Measurements from ENCODE around the gene GDI2. TPM values are rescaled to one million over a fixed set of nuclear protein-coding genes. Genes with fewer than 3 reads are reported as not detected.

GDI2 gene
- total RNA-seq, 1 experiment from 2014 or later = 144 TPM

DNA sequence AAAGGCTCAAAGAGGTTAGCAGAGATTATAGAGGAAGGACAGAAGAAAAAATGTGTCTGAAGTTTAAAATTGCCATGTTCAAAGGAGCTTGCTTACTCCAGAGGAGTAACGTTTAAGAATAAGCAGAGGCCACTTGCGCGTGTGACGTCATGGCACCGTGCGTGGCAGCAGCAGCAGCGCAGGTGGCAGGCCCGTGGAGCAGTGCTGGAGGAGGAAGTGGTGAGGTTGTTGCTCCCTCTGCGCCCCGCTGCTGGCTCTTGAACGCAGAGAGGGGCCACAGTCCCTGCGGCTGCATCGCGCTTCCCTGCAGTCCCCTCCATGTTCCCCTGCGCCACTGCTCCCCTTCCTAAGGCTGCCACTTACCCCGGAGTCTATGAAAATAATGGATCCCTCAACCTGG lies 37.5 kb downstream of the GDI2 start:
- Histone ChIP-seq H3K9me2 (ENCODE audit: insufficient read depth) (no peaks in the 10 kb centered on the region), H3K9me3 (ENCODE audit: control insufficient read depth in 1 of 2, insufficient read depth in 1 of 2, low read depth in 1 of 2, low read length in 2 of 2) (no peaks in the 10 kb centered on the region), H4K20me1 (ENCODE audit: insufficient read depth) (peaks cover 14% of the 10 kb centered on the region; the same call in 1 of the 2 replicates), H3K4me1 (ENCODE audit: control insufficient read depth in 1 of 2, insufficient read depth in 2 of 2, low read length in 2 of 2) (no peaks in the 10 kb centered on the region), H3K4me2 (ENCODE audit: low read length) (no peak overlapping the region), H3K9ac (ENCODE audit: low read length) (no peak overlapping the region), H3K27ac (ENCODE audit: low read depth, low read length) (no peak overlapping the region), H3K36me3 (ENCODE audit: control insufficient read depth in 1 of 2, insufficient read depth in 2 of 2, low read length in 2 of 2) (peaks cover 8 to 13% of the 10 kb centered on the region in 2 experiments; a peak in 3 of 4 replicates), H3K79me2 (ENCODE audit: insufficient read depth, low read length) (peaks cover 99% of the 10 kb centered on the region), H2AFZ (ENCODE audit: low read depth, low read length, poor library complexity, severe bottlenecking) (no peak overlapping the region), H3K4me3 (replicated peaks in 1 of 2; ENCODE audit: low read depth in 1 of 2, low read length in 2 of 2) (no peak overlapping the region), H3K27me3 (ENCODE audit: insufficient read depth, low read length) (no peaks in the 10 kb centered on the region)
- DNase-seq (ENCODE audit: low read depth, low spot score) (no peak), ATAC-seq (no peak)
- CTCF ChIA-PET = no interaction called here
- TF ChIP-seq, protein P1, sequence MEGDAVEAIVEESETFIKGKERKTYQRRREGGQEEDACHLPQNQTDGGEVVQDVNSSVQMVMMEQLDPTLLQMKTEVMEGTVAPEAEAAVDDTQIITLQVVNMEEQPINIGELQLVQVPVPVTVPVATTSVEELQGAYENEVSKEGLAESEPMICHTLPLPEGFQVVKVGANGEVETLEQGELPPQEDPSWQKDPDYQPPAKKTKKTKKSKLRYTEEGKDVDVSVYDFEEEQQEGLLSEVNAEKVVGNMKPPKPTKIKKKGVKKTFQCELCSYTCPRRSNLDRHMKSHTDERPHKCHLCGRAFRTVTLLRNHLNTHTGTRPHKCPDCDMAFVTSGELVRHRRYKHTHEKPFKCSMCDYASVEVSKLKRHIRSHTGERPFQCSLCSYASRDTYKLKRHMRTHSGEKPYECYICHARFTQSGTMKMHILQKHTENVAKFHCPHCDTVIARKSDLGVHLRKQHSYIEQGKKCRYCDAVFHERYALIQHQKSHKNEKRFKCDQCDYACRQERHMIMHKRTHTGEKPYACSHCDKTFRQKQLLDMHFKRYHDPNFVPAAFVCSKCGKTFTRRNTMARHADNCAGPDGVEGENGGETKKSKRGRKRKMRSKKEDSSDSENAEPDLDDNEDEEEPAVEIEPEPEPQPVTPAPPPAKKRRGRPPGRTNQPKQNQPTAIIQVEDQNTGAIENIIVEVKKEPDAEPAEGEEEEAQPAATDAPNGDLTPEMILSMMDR (IDR thresholded peaks at IDR 0.05 in 2 of 3, conservative IDR thresholded peaks at IDR 0.05 in 1 of 3; ENCODE audit: borderline replicate concordance in 1 of 3, insufficient read depth in 1 of 3, low read depth in 2 of 3, low read length in 2 of 3) = no peak
- no peak for TF ChIP-seq ZFX (IDR thresholded peaks at IDR 0.05)
- no peak for TF ChIP-seq YY1 (IDR thresholded peaks at IDR 0.05; ENCODE audit: extremely low read depth, insufficient replicate concordance, low read depth, low read length)
- TF ChIP-seq ELF1 (IDR thresholded peaks at IDR 0.05; ENCODE audit: borderline replicate concordance, low read depth) = no peak
- TF ChIP-seq ZNF274 (IDR thresholded peaks at IDR 0.05; ENCODE audit: low read depth, low read length) = no peak
- TF ChIP-seq JUND (IDR thresholded peaks at IDR 0.05) = no peak
- no peak for TF ChIP-seq EGR1 (IDR thresholded peaks at IDR 0.05; ENCODE audit: low read depth)
- TF ChIP-seq CEBPB (IDR thresholded peaks at IDR 0.05; ENCODE audit: low read depth) = no peak
- TF ChIP-seq TCF7L2 (IDR thresholded peaks at IDR 0.05; ENCODE audit: borderline replicate concordance, extremely low read depth, insufficient read depth, insufficient read length) = no peak
- TF ChIP-seq, protein P2, sequence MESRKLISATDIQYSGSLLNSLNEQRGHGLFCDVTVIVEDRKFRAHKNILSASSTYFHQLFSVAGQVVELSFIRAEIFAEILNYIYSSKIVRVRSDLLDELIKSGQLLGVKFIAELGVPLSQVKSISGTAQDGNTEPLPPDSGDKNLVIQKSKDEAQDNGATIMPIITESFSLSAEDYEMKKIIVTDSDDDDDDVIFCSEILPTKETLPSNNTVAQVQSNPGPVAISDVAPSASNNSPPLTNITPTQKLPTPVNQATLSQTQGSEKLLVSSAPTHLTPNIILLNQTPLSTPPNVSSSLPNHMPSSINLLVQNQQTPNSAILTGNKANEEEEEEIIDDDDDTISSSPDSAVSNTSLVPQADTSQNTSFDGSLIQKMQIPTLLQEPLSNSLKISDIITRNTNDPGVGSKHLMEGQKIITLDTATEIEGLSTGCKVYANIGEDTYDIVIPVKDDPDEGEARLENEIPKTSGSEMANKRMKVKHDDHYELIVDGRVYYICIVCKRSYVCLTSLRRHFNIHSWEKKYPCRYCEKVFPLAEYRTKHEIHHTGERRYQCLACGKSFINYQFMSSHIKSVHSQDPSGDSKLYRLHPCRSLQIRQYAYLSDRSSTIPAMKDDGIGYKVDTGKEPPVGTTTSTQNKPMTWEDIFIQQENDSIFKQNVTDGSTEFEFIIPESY (IDR thresholded peaks at IDR 0.05; ENCODE audit: extremely low read depth, insufficient replicate concordance, low read length) = no peak
- TF ChIP-seq EZH2 (IDR thresholded peaks at IDR 0.05) = no peak
- TF ChIP-seq POLR2A (IDR thresholded peaks at IDR 0.05; ENCODE audit: borderline replicate concordance, extremely low read depth, insufficient read depth, insufficient read length) = no peak
- no peak for TF ChIP-seq SP1 (IDR thresholded peaks at IDR 0.05; ENCODE audit: low read depth)
- TF ChIP-seq SRF (IDR thresholded peaks at IDR 0.05; ENCODE audit: low read depth) = no peak
- no peak for TF ChIP-seq CBX3 (IDR thresholded peaks at IDR 0.05; ENCODE audit: low read depth)
- TF ChIP-seq, protein P3, sequence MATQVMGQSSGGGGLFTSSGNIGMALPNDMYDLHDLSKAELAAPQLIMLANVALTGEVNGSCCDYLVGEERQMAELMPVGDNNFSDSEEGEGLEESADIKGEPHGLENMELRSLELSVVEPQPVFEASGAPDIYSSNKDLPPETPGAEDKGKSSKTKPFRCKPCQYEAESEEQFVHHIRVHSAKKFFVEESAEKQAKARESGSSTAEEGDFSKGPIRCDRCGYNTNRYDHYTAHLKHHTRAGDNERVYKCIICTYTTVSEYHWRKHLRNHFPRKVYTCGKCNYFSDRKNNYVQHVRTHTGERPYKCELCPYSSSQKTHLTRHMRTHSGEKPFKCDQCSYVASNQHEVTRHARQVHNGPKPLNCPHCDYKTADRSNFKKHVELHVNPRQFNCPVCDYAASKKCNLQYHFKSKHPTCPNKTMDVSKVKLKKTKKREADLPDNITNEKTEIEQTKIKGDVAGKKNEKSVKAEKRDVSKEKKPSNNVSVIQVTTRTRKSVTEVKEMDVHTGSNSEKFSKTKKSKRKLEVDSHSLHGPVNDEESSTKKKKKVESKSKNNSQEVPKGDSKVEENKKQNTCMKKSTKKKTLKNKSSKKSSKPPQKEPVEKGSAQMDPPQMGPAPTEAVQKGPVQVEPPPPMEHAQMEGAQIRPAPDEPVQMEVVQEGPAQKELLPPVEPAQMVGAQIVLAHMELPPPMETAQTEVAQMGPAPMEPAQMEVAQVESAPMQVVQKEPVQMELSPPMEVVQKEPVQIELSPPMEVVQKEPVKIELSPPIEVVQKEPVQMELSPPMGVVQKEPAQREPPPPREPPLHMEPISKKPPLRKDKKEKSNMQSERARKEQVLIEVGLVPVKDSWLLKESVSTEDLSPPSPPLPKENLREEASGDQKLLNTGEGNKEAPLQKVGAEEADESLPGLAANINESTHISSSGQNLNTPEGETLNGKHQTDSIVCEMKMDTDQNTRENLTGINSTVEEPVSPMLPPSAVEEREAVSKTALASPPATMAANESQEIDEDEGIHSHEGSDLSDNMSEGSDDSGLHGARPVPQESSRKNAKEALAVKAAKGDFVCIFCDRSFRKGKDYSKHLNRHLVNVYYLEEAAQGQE (IDR thresholded peaks at IDR 0.05; ENCODE audit: low read depth) = no peak
- TF ChIP-seq RAD21 (IDR thresholded peaks at IDR 0.05; ENCODE audit: low read depth) = no peak
- RAD21 ChIA-PET (ENCODE audit: low non-redundant PET in 1 of 2, low total read pairs in 2 of 2, uncharacterized antibody in 2 of 2, unreplicated experiment in 2 of 2) = no interaction called here
- POLR2A ChIA-PET = no interaction called here
- intact Hi-C loops (cut with micrococcal nuclease) = no loop called here
- BruUV-seq (replicated peaks) = no TSS peak
